Activated gamma-delta T cell (primary cell): Measurements from ENCODE around the gene SLC26A11.

ENCODE experiments used
- DNase-seq: peaks from one replicate; lab custom pipeline; 2025; lab: John Stamatoyannopoulos, UW
- total RNA-seq, 2 donors: gene quantifications; one replicate each; lab custom pipeline; 2026; lab: John Stamatoyannopoulos, UW

SLC26A11 gene
- 108 to 135 reads per million in 2 donors for total RNA-seq

DNA sequence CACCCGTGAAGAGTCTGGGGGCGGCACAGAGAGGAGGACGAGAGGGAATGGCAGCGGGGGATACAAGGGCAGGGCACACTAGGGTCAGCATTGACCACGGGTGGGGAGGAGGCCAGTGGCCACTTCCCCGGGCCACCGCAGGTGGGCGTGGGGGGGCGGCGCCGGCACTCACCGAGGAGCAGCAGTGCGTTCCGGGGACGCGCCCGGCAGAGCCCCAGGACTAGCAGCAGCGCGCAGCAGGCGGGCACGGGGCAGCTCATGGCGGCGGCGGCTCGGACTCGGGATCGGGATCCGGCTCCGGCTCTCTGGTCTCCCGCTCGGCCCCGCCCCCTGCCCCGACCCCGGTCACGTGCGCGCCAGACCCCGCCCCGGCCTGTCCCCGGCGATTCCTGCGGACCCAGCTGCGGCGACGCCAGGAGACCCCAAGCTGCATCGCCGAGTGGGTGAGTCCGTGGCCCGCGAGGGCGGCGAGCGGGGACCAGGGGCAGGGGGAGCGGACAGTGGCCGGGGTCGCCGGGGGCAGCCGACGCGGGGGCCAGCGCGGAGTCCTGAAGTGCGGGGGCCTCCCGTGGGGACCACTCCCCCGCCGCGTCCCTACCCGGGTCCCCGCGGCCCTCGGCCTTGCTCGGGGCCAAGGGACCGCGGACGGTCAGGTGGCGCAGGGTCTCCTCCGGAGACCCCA is at the start of gene SLC26A11, which contains the start of gene SGSH:
Gene SLC26A11, plus strand, starts transcription at position 374 of the 682 bp plus-strand sequence. CDS start 1,134 bp downstream, outside the sequence.
Gene SGSH, minus strand, starts transcription at position 280 of the 682 bp plus-strand sequence. Its CDS starts 20 bp downstream, at position 260.
- peak; percentile 52 for DNase-seq

DNA sequence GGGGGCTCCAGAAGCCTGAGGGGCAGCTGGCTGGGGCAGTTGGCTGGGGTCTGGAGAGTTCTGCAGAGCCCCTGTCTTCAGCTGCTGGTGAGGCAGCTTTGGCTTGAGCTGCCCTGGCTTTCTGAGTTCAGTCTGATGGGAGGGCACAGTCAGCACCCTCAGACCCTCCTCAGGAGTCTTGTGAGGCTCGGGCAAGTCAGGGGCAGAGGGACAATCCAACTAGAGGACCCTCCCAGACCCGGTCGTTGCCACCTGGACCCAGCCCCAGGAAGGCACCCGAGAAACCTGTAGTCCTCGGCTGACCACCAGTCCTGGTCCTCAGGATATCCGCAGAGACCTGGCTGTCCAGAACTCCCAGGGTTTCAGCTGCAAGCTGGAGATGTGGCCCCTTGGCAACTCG is 48.5 kb upstream of the SLC26A11 start:
- no peak for DNase-seq

DNA sequence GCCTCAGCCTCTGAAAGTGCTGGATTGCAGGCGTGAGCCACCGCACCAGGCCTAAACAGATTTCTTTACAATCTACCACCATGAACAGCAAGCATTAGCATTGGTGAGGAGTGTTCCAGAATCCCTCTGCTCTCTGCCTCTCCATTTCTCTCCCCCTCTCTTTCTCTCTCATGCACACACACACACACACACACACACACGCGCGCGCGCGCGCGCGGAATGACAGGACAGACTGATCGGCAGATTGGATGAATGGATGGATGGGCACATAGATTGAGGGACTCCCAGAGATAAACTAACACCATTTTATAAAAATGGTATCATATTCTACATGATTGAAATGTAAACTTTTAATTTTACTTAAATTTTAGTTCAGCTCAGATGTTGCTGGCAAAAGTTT is 47.1 kb upstream of the SLC26A11 start:
- no peak for DNase-seq

DNA sequence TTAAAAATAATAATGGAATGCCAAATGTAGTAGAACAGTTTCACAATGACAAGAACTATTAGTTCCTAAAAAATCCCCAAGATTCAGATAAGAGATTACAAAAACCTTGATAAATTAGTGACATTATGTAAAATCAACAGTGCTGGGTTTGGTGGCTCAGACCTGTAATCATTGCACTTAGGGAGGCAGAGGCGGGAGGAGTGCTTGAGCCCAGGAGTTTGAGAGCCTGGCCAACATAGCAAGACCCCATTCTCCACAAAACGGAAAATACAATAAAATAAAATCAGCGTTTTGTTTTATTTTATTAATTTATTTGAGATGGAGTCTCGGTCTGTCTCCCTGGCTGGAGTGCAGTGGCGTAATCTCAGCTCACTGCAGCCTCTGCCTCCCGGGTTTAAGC is 46.3 kb upstream of the SLC26A11 start:
- DNase-seq = no peak

DNA sequence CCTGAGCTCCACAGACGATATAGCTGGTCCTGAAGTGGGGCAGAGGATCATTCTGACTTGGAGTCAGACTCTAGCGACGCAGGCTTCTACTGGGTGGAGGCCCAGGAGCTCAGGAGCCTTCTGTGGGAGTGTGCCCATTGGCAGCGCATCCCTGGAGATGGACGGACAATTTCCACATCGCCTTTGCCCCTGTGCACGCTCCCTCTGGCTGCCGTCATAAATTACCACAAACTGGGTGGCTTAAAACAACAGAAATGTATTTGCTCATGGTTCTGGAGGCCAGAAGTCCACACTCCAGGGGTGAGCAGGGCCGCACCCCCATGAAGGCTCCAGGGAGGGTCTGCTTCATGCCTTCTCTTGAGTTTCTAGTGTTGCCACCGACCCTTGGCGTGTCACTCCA is 43.5 kb upstream of the SLC26A11 start:
- no peak for DNase-seq

DNA sequence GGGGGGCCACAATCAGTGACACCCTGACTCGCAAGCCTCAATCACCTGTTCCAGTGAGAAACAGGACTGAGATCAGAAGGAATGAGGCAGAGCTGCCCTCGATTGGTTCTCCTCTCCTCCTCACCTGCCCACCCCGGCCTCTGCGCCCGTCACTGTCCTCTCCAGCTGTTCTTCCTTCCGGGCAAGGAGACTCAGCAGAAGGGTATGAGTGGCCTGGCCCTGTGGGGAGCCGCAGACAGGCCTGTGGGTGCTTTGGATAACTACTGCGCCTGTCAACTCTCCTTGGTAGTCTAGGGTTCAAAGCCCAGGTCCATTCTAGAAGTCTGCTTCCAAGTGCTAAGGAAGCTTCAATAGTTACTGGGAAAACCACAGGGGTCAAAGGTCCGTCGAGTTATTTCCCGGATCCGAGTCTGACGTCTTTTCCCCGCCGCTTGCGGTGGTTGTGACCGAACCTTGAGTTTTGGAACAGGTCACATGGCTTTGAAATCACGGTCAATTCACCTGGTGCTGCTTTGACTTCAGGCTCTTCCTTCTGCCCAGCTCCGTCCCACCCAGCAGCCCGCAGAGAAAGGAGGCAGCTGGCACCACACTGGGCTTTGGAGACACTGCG is 42.1 kb upstream of the SLC26A11 start:
- no peak for DNase-seq

DNA sequence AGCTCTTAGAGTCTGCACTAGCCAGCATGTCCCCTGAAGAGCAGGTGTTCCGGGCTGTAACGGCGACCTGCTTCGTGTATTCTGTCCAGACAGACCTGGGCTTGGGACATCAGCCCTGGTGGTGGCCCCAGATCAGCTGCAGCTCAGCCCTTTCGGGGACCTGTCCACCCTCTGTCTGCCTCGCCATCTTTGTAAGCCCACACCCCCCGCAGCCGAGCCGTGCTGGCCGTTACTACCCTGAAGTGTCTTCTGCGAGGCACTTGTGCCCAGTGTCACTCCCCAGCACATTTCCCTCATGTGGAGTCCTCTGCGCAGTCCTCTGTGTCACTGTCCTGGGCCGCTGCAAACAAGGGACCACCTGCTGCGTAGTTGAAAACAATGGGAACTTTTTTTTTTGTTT is 40.0 kb upstream of the SLC26A11 start:
- DNase-seq = no peak

DNA sequence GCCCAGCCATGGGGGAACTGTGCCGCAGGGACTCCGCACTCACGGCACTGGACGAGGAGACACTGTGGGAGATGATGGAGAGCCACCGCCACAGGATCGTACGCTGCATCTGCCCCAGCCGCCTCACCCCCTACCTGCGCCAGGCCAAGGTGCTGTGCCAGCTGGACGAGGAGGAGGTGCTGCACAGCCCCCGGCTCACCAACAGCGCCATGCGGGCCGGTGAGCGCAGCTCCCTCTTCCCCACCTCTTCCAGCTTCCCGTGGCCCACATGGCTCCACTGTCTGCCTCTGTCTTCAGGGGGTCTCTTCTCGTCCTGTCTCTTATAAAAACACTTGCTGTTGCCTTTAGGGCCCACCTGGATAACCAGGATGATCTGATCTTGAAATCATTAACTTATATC is 38.8 kb upstream of the SLC26A11 start:
- no peak for DNase-seq

DNA sequence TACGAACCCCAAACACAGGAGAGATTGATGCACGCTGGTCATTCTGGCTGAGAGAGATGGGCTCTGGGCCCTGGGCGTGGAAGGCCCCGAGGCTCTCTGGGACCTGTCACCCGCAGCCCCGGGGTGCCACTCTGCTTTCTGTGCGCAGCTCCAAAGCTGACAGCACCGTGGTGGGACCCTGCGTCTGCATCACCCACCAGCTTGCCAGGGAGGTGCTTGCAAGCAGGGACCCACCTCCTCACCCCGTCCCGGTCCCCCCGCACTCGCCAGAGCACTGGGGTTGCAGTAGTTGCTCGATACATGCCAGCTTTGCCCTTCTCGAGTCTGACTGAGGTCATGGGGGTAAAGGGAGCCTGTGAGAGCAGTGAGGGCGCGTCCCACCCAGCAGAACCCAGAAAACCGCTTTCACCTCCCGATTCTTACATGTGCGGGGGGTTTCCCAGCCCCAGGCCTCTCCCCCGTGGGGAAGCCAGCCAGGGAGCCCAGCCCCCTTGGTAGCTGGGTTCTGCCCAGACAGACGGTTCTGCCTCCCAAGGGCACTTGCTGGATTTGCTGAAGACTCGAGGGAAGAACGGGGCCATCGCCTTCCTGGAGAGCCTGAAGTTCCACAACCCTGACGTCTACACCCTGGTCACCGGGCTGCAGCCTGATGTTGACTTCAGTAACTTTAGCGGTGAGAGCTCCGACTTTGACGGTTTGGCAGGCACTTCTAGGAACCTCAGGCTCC is 37.9 kb upstream of the SLC26A11 start:
- DNase-seq = no peak

DNA sequence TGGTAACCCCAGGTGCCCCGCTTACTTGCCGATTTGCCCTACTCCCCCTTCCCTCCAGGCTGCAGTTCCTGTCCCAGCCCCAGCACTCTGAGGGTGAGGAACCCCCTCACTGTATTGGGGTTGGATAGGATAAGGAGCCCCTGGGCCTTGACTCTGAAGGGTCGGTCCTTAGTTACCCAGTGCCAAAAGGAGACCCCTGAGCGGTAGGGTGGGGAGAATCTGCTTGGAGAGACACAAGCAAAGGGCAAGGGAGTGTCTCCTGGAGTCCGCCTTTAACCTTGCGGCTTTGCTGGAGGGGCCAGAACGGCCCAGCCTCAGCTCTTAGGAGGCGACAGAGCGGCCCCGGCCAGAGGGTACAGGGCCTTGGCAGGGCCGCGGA is 37.4 kb upstream of the SLC26A11 start:
- no peak for DNase-seq

DNA sequence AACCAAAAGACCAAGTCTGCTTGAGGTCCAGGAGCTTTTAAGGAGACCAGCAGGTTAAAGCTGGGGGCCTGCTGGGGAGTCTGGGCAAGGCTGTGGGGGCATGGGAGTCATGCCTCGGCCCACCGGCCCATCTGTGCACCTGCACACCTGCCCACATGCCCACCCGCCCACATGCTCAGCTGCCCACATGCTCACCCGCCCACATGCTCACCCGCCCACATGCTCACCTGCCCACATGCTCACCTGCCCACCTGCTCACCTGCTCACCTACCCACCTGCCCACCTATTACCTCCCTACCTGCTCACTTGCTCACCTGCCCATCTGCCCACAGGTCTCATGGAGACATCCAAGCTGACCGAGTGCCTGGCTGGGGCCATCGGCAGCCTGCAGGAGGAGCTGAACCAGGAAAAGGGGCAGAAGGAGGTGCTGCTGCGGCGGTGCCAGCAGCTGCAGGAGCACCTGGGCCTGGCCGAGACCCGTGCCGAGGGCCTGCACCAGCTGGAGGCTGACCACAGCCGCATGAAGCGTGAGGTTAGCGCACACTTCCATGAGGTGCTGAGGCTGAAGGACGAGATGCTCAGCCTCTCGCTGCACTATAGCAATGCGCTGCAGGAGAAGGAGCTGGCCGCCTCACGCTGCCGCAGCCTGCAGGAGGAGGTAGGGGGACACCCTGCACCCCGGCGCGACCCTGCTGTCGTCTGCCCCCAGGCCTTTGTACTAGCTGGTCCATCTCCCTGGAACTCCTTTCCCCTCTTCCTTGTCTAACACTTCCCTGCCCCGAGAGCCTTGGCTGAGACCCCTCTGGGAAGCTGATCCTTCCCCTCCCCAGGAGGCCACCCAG is 36.4 kb upstream of the SLC26A11 start:
- no peak for DNase-seq

DNA sequence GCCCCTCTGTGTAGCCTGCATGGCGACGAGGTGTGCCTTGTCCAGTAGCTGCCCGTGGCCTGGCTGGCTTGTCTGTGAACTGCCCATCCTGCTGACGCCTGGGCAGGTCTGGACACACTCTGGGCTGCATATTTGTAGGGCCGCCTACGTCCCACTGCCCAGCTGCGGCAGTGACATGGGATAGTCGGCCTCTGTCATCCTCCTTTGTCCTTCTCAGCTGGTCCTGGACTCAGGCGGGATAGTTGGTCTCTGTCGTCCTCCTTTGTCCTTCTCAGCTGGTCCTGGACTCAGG is 35.9 kb upstream of the SLC26A11 start:
- no peak for DNase-seq

DNA sequence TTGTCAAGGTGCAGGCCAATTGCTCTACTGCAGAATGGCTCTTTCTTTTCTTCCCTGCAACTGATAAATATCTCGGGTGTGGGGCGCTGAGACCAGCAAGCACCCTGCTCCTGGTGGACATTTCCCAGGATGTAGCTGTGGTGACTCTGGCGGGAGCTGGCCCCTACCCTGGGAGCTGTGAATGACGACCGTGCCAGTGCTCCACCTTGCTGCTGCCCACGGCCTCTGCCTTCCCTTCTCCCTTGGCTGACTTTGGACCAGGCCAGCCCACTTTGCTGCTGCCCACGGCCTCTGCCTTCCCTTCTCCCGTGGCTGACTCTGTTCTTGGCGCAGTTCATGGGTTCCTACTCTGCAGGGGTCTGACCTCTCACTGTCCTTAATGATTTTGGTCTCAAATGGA is 34.3 kb upstream of the SLC26A11 start:
- no peak for DNase-seq

DNA sequence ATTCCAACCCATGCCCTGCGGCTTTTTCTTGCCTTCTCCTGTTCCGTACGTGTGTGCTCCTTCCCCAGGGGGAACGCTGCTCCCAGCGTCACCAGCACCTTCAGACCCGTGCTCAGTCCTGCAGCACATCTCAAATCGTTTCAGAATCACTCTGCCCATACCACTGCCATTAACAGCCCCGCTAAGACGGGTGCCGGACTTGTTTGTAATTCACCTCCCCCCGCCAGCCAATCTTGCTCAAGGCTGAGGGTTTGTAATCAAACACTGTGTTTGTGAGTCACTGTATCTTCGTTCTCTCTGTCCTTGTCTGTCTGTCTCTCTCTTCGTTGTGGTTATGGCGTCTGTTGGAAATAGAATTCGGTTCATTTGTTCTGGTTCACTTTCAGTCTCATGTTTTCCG is 33.1 kb upstream of the SLC26A11 start:
- no peak for DNase-seq

DNA sequence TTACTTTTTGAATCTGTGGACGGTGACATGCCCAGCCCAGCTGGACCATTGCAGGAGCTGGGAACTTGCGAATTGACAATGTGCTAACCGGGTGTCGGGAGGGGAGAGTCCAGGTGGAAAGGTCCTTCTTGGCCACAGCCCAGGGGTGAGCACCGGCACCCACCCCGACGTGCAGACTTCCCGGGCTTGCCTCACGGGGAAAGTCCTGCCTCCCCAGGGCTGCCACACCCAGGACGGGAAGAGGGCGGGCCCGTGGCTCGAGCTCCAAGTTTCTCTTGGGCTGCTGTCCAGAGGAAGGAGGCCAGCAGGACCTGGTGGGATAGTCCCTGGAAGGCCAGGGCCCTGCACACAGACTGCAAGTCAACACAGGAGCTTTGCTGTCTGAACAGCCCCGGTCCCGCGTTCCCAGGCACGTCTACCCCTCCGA is 32.7 kb upstream of the SLC26A11 start:
- DNase-seq = no peak

DNA sequence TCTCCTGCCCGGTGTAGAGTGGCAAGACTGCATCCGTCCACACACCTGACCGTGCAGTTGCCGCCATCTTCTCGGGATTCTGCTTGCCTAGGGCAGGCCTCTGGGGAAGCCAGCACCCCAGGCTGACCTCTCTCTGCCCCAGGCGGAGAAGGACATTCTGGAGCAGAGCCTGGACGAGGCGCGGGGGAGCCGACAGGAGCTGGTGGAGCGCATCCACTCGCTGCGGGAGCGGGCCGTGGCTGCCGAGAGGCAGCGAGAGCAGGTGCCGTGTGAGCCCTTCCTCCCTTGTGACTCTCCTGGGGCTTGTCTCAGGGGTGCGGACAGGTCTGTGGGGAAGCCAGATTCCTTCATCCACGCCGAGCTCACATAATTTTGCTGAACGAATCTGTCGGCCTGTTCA is 30.6 kb upstream of the SLC26A11 start:
- DNase-seq = no peak

DNA sequence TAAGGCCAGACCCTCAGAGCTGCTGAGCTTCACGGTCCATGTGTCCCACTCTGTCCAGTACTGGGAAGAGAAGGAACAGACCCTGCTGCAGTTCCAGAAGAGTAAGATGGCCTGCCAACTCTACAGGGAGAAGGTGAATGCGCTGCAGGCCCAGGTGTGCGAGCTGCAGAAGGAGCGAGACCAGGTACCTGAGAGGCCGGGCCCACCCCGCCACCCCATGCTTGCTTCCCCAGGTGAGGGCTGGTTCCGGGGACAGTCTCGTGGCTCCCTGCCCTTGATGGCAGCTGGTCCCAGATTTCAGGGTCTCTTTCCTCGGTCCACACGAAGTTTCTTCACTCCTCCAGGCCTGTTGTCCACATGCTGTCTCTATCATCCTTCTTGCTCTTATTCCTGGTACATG is 29.5 kb upstream of the SLC26A11 start:
- no peak for DNase-seq

DNA sequence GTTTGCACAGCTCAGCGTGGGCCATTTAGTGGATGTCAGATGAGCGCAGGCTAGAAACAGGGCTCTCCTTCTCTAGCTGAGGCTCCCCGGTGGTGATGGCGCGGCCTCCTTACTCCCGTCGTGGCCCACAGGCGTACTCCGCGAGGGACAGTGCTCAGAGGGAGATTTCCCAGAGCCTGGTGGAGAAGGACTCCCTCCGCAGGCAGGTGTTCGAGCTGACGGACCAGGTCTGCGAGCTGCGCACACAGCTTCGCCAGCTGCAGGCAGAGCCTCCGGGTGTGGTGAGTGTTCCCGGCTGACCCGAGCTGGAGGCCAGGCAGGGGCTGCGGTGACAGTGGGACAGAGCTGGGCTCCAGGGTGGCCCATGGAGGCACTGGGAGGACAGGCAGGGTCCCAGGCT is 29.0 kb upstream of the SLC26A11 start:
- no peak for DNase-seq

DNA sequence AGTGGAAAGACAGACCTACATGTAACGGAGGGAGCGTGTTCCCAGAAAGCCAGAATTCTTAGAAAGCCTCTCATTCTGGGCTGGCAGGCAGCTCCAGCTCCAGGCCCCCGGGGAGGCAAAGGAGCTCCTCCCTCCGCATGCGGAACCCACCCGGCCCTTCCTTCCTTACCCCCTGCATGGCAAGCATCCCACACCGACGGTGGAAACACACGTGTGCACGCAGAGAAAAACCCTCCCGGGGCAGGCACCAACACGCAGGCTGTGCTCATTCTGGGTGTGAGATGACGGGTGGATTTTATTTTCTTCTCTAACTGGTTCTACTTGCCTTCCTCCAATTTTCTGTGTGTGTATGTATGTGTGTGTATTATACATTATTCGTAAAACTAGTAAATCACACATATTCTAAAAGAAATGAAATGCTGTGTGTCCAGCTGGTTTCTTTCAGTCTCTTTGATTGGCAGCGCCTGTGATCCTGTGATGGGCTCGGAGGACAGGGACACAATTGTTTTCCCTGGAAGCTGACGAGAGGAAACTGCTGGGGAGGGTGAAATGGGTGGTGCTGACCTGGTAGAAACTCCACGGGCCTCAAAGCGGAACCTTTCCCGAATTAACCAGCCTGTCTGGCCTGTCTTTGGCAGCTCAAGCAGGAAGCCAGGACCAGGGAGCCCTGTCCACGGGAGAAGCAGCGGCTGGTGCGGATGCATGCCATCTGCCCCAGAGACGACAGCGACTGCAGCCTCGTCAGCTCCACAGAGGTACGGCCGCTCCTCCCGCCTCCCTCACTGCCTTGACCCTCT is 28.2 kb upstream of the SLC26A11 start:
- DNase-seq = no peak

DNA sequence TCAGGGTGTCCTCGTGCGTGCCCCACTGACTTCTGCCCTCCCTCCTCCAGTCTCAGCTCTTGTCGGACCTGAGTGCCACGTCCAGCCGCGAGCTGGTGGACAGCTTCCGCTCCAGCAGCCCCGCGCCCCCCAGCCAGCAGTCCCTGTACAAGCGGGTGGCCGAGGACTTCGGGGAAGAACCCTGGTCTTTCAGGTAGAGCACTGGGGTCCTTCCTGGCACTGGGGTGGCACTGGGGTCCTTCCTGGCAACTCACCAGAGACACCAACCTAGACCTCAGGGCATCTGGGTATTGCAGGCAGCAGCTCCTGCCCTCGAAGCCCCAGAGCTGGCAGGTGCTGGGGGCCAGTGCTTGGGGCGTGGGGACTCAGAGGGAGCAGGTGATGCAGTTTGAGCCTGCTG is 25.1 kb upstream of the SLC26A11 start:
- no peak for DNase-seq
